ENCODE results near the gene DNAH2.

DNA sequence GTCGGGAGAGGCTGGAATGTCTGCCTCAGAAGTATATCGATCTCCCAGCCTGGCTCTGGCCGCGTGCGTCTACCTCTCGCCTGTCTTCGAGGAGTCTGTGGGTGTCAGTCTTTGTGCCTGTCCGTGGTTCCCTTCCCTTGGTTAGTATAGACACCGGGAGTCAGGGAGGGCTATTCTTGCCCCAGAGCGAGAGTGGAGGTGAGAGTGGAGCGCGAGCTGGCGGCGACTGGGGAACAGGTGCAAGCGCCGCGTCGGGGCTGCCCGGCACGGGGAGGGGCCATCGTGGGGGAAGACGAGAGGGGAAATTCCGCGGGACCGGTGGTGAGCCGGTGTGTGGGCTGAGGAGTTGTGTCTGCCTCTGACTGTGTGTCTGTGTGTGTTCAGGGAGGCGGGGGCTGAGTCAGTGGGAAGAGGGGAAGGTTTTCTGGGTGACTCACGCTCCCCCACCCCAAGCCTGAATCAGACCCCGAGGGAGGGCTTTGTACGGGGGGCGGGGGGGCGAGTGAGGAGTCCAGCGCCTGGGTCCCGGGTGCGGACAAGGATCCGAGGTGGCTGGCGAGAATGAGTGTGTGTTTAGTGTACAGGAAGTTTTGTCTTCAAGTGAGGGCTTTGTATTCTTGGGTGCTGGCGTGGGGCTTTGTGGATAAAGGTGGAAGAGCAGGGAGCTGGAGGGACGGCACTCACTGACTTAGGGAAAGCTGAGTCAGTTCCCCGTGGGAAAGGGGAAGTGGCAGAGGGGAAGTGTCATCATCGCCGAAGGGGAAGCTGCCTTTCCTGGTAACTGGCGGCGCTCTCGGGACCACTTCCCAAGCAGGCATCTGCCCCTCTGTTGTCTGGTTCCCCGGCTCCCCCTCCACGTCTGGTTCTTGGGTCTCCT is 125.1 kb downstream of the DNAH2 start:
- TF ChIP-seq SP1 (IDR thresholded peaks at IDR 0.05) = no peak
- TF ChIP-seq BHLHE40 (IDR thresholded peaks at IDR 0.05; ENCODE audit: borderline replicate concordance) = no peak
- TF ChIP-seq SUZ12 (IDR thresholded peaks at IDR 0.05) = no peak
- TF ChIP-seq ARNT (IDR thresholded peaks at IDR 0.05) = no peak
- no peak for TF ChIP-seq FOXK2 (IDR thresholded peaks at IDR 0.05)
- TF ChIP-seq NFRKB (IDR thresholded peaks at IDR 0.05) = no peak
- TF ChIP-seq FOXA1 (IDR thresholded peaks at IDR 0.05) = no peak

Measured in HEK293T (cell line).